WTC11 (cell line): ENCODE results near the gene C15orf39. TPM values are rescaled to one million over a fixed set of nuclear protein-coding genes. Genes with fewer than 3 reads are reported as not detected.

ENCODE experiments used
- ATAC-seq: fragments of 200-7000 bp; cut with Tn5 transposase; 2 replicates; pipeline ENCODE4 v1.10.0; 2021; ENCODE audit warnings: mild to moderate bottlenecking, moderate library complexity
- CTCF ChIA-PET: fragments of 300-600 bp; sonication (Branson Sonifier 250); formaldehyde crosslinking; loops from one replicate; lab custom pipeline; 2021; ENCODE audit warnings: antibody characterized with exemption; lab: Charles Lee
- POLR2A ChIA-PET: fragments of 350-600 bp; sonication (Branson Sonifier 250); formaldehyde crosslinking; loops from one replicate; lab custom pipeline; 2021; ENCODE audit warnings: antibody characterized with exemption; lab: Charles Lee
- DNase-seq: peaks from one replicate; pipeline ENCODE4 v3.0.0; 2021; ENCODE audit warnings: low spot score
- H3K27ac Mint-ChIP-seq: 2 replicates; pipeline ENCODE4 v1.8.0; 2021; ENCODE audit warnings: mixed read lengths
- H3K27me3 Mint-ChIP-seq: 2 replicates; pipeline ENCODE4 v1.8.0; 2021; ENCODE audit warnings: low read depth, mild to moderate bottlenecking, moderate library complexity, mixed read lengths
- H3K36me3 Mint-ChIP-seq: 2 replicates; pipeline ENCODE4 v1.8.0; 2021; ENCODE audit warnings: mixed read lengths
- H3K4me1 Mint-ChIP-seq: 2 replicates; pipeline ENCODE4 v1.8.0; 2022; ENCODE audit warnings: mixed read lengths
- H3K4me3 Mint-ChIP-seq: 2 replicates; pipeline ENCODE4 v1.8.0; 2021; ENCODE audit warnings: mild to moderate bottlenecking, moderate library complexity, mixed read lengths
- H3K9me3 Mint-ChIP-seq: 2 replicates; pipeline ENCODE4 v1.8.0; 2021; ENCODE audit warnings: mixed read lengths
- ATF1 ChIP-seq: sonication (generic); formaldehyde crosslinking; IDR thresholded peaks from 2 replicates; pipeline ENCODE4 v1.8.1; 2023; ENCODE audit warnings: mild to moderate bottlenecking, moderate library complexity, missing genetic modification reagents
- FOXJ3 ChIP-seq: sonication (generic); formaldehyde crosslinking; IDR thresholded peaks from 2 replicates; pipeline ENCODE4 v1.9.0; 2021; ENCODE audit warnings: missing genetic modification reagents, mild to moderate bottlenecking, borderline replicate concordance
- GRHL2 ChIP-seq: fragments of 250-450 bp; sonication (Bioruptor Pico); IDR thresholded peaks from 2 replicates; pipeline ENCODE4 v1.8.0; 2022; ENCODE audit warnings: mild to moderate bottlenecking, moderate library complexity; ENCODE audit not compliant: insufficient replicate concordance, severe bottlenecking
- IRF1 ChIP-seq: sonication (generic); formaldehyde crosslinking; IDR thresholded peaks from 2 replicates; pipeline ENCODE4 v1.8.0; 2023; ENCODE audit warnings: missing genetic modification reagents
- MLX ChIP-seq: sonication (generic); formaldehyde crosslinking; IDR thresholded peaks from 2 replicates; pipeline ENCODE4 v1.8.1; 2023; ENCODE audit warnings: mild to moderate bottlenecking, missing genetic modification reagents, moderate library complexity
- MXD4 ChIP-seq: fragments of 250-450 bp; sonication (Bioruptor Pico); IDR thresholded peaks from 2 replicates; pipeline ENCODE4 v1.8.0; 2021; ENCODE audit warnings: mild to moderate bottlenecking, moderate library complexity, borderline replicate concordance
- NR3C1 ChIP-seq: sonication (generic); formaldehyde crosslinking; conservative IDR thresholded peaks from 2 replicates; pipeline ENCODE4 v1.8.1; 2023; ENCODE audit warnings: low read depth, mild to moderate bottlenecking, missing genetic modification reagents
- OVOL2 ChIP-seq: fragments of 250-450 bp; sonication (Bioruptor Pico); IDR thresholded peaks from 2 replicates; pipeline ENCODE4 v1.9.0; 2021; ENCODE audit warnings: mild to moderate bottlenecking, borderline replicate concordance
- STAT6 ChIP-seq: sonication (generic); formaldehyde crosslinking; conservative IDR thresholded peaks from 2 replicates; pipeline ENCODE4 v1.8.1; 2023; ENCODE audit warnings: mild to moderate bottlenecking, low read depth, missing genetic modification reagents, moderate library complexity
- TEAD1 ChIP-seq: sonication (generic); formaldehyde crosslinking; IDR thresholded peaks from 2 replicates; pipeline ENCODE4 v1.8.0; 2022; ENCODE audit warnings: mild to moderate bottlenecking, missing genetic modification reagents
- TEAD4 ChIP-seq: sonication (generic); formaldehyde crosslinking; IDR thresholded peaks from 2 replicates; pipeline ENCODE4 v1.8.0; 2022; ENCODE audit warnings: mild to moderate bottlenecking, missing genetic modification reagents
- ZBTB21 ChIP-seq: sonication (generic); formaldehyde crosslinking; IDR thresholded peaks from 2 replicates; pipeline ENCODE4 v1.8.1; 2023; ENCODE audit warnings: mild to moderate bottlenecking, missing genetic modification reagents, borderline replicate concordance
- ZNF121 ChIP-seq: sonication (generic); formaldehyde crosslinking; IDR thresholded peaks from 2 replicates; pipeline ENCODE4 v1.8.0; 2023; ENCODE audit warnings: missing genetic modification reagents
- ZNF138 ChIP-seq: sonication (generic); formaldehyde crosslinking; conservative IDR thresholded peaks from 2 replicates; pipeline ENCODE4 v1.8.1; 2022; ENCODE audit warnings: mild to moderate bottlenecking, moderate library complexity, missing genetic modification reagents
- ZNF219 ChIP-seq: sonication (generic); formaldehyde crosslinking; IDR thresholded peaks from 2 replicates; pipeline ENCODE4 v1.8.0; 2023; ENCODE audit warnings: missing genetic modification reagents, mild to moderate bottlenecking, borderline replicate concordance
- ZNF317 ChIP-seq: sonication (generic); formaldehyde crosslinking; IDR thresholded peaks from 2 replicates; pipeline ENCODE4 v1.8.1; 2023; ENCODE audit warnings: low read depth, mild to moderate bottlenecking, moderate library complexity, missing genetic modification reagents, borderline replicate concordance
- ZNF396 ChIP-seq: fragments of 250-450 bp; sonication (Bioruptor Pico); IDR thresholded peaks from 2 replicates; pipeline ENCODE4 v1.8.0; 2021; ENCODE audit warnings: mild to moderate bottlenecking, moderate library complexity, borderline replicate concordance
- ZNF671 ChIP-seq: fragments of 250-450 bp; sonication (Bioruptor Pico); IDR thresholded peaks from 2 replicates; pipeline ENCODE4 v1.8.0; 2021; ENCODE audit warnings: mild to moderate bottlenecking
- total RNA-seq: library from RNA; stranded (reverse); gene quantifications from 3 replicates; pipeline ENCODE4 v1.2.3, GENCODE V29; 2021
- TF ChIP-seq, protein P1 (sequence below): fragments of 250-450 bp; sonication (Bioruptor Pico); IDR thresholded peaks from 2 replicates; pipeline ENCODE4 v2.1.2; 2022; ENCODE audit warnings: mild to moderate bottlenecking, moderate library complexity
- TF ChIP-seq, protein P2 (sequence below): sonication (generic); formaldehyde crosslinking; IDR thresholded peaks from 2 replicates; pipeline ENCODE4 v1.8.0; 2022; ENCODE audit warnings: mild to moderate bottlenecking, missing genetic modification reagents
- TF ChIP-seq, protein P3 (sequence below): sonication (generic); formaldehyde crosslinking; IDR thresholded peaks from 2 replicates; pipeline ENCODE4 v1.8.1; 2023; ENCODE audit warnings: mild to moderate bottlenecking, missing genetic modification reagents, borderline replicate concordance

Gene C15orf39
- total RNA-seq, 1 experiment from 2014 or later: 52.8 TPM

GRCh38 chr15:75158402-75158801 is 43.3 kb upstream of the C15orf39 start (continued):
- TF ChIP-seq IRF1: no peak
- no peak for TF ChIP-seq ATF1
- TF ChIP-seq ZNF317 (CRISPR knock-in tag): no peak
- TF ChIP-seq, protein P1, sequence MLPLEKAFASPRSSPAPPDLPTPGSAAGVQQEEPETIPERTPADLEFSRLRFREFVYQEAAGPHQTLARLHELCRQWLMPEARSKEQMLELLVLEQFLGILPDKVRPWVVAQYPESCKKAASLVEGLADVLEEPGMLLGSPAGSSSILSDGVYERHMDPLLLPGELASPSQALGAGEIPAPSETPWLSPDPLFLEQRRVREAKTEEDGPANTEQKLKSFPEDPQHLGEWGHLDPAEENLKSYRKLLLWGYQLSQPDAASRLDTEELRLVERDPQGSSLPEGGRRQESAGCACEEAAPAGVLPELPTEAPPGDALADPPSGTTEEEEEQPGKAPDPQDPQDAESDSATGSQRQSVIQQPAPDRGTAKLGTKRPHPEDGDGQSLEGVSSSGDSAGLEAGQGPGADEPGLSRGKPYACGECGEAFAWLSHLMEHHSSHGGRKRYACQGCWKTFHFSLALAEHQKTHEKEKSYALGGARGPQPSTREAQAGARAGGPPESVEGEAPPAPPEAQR: no peak
- TF ChIP-seq, protein P2, sequence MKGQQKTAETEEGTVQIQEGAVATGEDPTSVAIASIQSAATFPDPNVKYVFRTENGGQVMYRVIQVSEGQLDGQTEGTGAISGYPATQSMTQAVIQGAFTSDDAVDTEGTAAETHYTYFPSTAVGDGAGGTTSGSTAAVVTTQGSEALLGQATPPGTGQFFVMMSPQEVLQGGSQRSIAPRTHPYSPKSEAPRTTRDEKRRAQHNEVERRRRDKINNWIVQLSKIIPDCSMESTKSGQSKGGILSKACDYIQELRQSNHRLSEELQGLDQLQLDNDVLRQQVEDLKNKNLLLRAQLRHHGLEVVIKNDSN (CRISPR knock-in tag): no peak
- TF ChIP-seq NR3C1 (CRISPR knock-in tag): no peak
- TF ChIP-seq STAT6 (CRISPR knock-in tag): no peak
- TF ChIP-seq MLX (CRISPR knock-in tag): no peak

GRCh38 chr15:75159244-75159643 is 42.4 kb upstream of the C15orf39 start:
- CTCF ChIA-PET: no interaction called here
- Mint-ChIP-seq H3K36me3 (no peaks in the 10 kb centered on the region), H3K4me3 (no peak overlapping the region), H3K27ac (no peak overlapping the region), H3K27me3 (no peaks in the 10 kb centered on the region; the same call in 1 of the 2 replicates), H3K9me3 (no peaks in the 10 kb centered on the region), H3K4me1 (peaks cover 8% of the 10 kb centered on the region)
- DNase-seq (no peak), ATAC-seq (no peak)
- POLR2A ChIA-PET: no interaction called here
- TF ChIP-seq ZNF219 (CRISPR knock-in tag): no peak
- TF ChIP-seq FOXJ3 (CRISPR knock-in tag): no peak
- TF ChIP-seq ZBTB21 (CRISPR knock-in tag): no peak
- TF ChIP-seq ZNF396 (CRISPR knock-in tag): no peak
- TF ChIP-seq MXD4: no peak

DNA sequence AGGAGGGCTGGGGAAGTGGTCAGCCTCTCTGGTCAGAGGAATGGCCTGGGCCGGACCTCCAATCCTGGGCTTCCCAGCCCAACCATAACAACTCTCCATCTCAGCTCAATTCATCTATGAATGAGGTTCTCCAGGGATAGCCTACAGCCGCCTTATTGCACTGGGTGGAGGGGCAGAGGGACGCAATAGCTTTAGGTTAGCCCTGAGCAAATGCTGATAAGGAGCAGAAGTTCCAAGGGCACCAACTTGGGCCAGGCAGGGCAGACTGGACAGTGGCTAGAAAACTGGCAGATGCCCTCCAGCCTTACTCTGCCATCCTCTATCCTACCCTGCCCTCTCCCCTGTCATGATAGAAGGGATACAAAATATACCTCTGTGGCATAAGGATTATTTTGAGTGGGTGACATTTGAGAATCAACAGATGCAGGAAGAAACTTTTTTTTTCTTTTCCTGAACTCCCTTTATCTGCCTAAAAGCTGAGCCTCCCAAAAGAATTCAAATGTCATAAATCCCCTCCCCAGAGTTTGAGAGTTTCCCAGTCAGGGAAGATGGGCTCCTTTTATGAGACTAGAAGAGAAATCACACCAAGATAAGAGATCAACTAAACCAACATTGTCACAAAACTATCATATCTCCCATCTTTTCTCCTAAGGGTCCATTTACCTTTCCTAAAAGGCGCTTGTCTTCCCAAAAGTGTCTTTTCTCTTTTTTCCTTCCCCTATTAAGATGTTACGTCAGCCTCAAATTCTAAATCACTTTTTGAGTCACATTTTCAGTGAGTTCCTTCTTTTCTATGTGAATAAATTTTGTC is 40.4 kb upstream of the C15orf39 start:
- Mint-ChIP-seq H3K27me3 (peaks cover under 1% of the 10 kb centered on the region; the same call in 1 of the 2 replicates), H3K9me3 (peaks cover 11% of the 10 kb centered on the region), H3K4me1 (peaks cover 13% of the 10 kb centered on the region), H3K4me3 (no peak overlapping the region), H3K27ac (no peak overlapping the region), H3K36me3 (peaks cover 9% of the 10 kb centered on the region)
- CTCF ChIA-PET: interaction anchor here (0.6 kb wide), 1 partner anchor 290 kb away, joined by 4 read pairs; the partner anchor contains the start of gene SIN3A
- DNase-seq (no peak), ATAC-seq (no peak)
- TF ChIP-seq, protein P3, sequence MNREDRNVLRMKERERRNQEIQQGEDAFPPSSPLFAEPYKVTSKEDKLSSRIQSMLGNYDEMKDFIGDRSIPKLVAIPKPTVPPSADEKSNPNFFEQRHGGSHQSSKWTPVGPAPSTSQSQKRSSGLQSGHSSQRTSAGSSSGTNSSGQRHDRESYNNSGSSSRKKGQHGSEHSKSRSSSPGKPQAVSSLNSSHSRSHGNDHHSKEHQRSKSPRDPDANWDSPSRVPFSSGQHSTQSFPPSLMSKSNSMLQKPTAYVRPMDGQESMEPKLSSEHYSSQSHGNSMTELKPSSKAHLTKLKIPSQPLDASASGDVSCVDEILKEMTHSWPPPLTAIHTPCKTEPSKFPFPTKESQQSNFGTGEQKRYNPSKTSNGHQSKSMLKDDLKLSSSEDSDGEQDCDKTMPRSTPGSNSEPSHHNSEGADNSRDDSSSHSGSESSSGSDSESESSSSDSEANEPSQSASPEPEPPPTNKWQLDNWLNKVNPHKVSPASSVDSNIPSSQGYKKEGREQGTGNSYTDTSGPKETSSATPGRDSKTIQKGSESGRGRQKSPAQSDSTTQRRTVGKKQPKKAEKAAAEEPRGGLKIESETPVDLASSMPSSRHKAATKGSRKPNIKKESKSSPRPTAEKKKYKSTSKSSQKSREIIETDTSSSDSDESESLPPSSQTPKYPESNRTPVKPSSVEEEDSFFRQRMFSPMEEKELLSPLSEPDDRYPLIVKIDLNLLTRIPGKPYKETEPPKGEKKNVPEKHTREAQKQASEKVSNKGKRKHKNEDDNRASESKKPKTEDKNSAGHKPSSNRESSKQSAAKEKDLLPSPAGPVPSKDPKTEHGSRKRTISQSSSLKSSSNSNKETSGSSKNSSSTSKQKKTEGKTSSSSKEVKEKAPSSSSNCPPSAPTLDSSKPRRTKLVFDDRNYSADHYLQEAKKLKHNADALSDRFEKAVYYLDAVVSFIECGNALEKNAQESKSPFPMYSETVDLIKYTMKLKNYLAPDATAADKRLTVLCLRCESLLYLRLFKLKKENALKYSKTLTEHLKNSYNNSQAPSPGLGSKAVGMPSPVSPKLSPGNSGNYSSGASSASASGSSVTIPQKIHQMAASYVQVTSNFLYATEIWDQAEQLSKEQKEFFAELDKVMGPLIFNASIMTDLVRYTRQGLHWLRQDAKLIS (CRISPR knock-in tag): no peak
- no peak for TF ChIP-seq TEAD4
- no peak for TF ChIP-seq ZNF671 (CRISPR knock-in tag)
- no peak for TF ChIP-seq TEAD1 (CRISPR knock-in tag)
- TF ChIP-seq FOXJ3 (CRISPR knock-in tag): no peak
- no peak for TF ChIP-seq GRHL2 (CRISPR knock-in tag)
- TF ChIP-seq ZNF138: no peak
- TF ChIP-seq OVOL2 (CRISPR knock-in tag): no peak
- no peak for TF ChIP-seq NR3C1 (CRISPR knock-in tag)
- TF ChIP-seq ZNF121 (CRISPR knock-in tag): no peak
- POLR2A ChIA-PET: no interaction called here
